Small intestine (tissue), 7 donors: ENCODE results near the gene CIAPIN1. TPM values are rescaled to one million over a fixed set of nuclear protein-coding genes. Genes with fewer than 3 reads are reported as not detected.

Experiments used
- DNase-seq, 2 donors: peaks; one replicate each; pipeline versions ENCODE4 v3.0.0 to v3.0.0-alpha.2; 2013
- FAIRE-seq: peaks from 2 replicates; lab custom pipeline; 2012; peaks lifted over from hg19 to GRCh38; lab: Jason Lieb, UNC
- H3K27ac ChIP-seq, 3 donors: one replicate each; pipeline ENCODE4 v1.5.1; 2013; ENCODE audit warnings: low read length in 2 of 3, mild to moderate bottlenecking in 2 of 3, control low read depth in 1 of 3, inconsistent platforms in 1 of 3, low read depth in 1 of 3, moderate library complexity in 1 of 3
- H3K27me3 ChIP-seq, 3 donors: one replicate each; pipeline ENCODE4 v1.6.1; 2013; ENCODE audit warnings: low read length in 3 of 3, inconsistent platforms in 1 of 3; ENCODE audit not compliant: control insufficient read depth in 3 of 3, insufficient read depth in 3 of 3
- H3K36me3 ChIP-seq, 3 donors: one replicate each; pipeline ENCODE4 v1.6.1; 2013; ENCODE audit warnings: low read length in 3 of 3, inconsistent platforms in 1 of 3, low read depth in 1 of 3, mild to moderate bottlenecking in 1 of 3, moderate library complexity in 1 of 3; ENCODE audit not compliant: control insufficient read depth in 3 of 3, insufficient read depth in 2 of 3
- H3K4me1 ChIP-seq, 3 donors: one replicate each; pipeline ENCODE4 v1.6.1; 2013; ENCODE audit warnings: low read length in 2 of 3, inconsistent platforms in 1 of 3, low read depth in 1 of 3, mild to moderate bottlenecking in 1 of 3, moderate library complexity in 1 of 3; ENCODE audit not compliant: control insufficient read depth in 3 of 3, insufficient read depth in 2 of 3
- H3K4me3 ChIP-seq, 3 donors: one replicate each; pipeline ENCODE4 v1.5.1; 2013; ENCODE audit warnings: low read length in 3 of 3, control low read depth in 1 of 3, inconsistent platforms in 1 of 3, low read depth in 1 of 3, mild to moderate bottlenecking in 1 of 3, moderate library complexity in 1 of 3
- H3K9me3 ChIP-seq, 2 donors: one replicate each; pipeline ENCODE4 v1.6.1; 2013; ENCODE audit warnings: low read depth in 1 of 2, low read length in 1 of 2; ENCODE audit not compliant: control insufficient read depth in 2 of 2, insufficient read depth in 1 of 2
- WGBS, 3 donors: extraction: QIAGEN DNeasy Blood & Tissue Kit; methylation state at CpG; one replicate each; pipeline ENCODE4 v1.1.7; 2013; 5-methylcytosine and 5-hydroxymethylcytosine counted together
- polyA plus RNA-seq, 4 donors: library from polyadenylated mRNA; stranded (reverse) in 3 of 4; unstranded in 1 of 4; fragments of 200-250 nt in 3 of 4; fragments of 120-200 nt in 1 of 4; gene quantifications; one replicate each; pipeline versions ENCODE4 v1.2.1 to v1.2.3, GENCODE V29; 2013
- donor health status: healthy with polysubstance abuse.
- donor health status: control.
- donor health status: control.
- donor health status: Bipolar disorder and iron deficiency.
- donor health status: healthy.

Gene CIAPIN1
- polyA plus RNA-seq, 4 donors = 39.4 to 55.9 (median 47.2) TPM

- no peaks in the 10 kb centered on the region for H3K9me3 ChIP-seq
- peaks cover 0 to 22% (median 8%) of the 10 kb centered on the region in 3 donors for H3K36me3 ChIP-seq
- no peak overlapping the region for H3K27ac ChIP-seq
- peaks cover 0 to 3% (median 0%) of the 10 kb centered on the region in 3 donors for H3K4me1 ChIP-seq
- WGBS, 3 donors = 68 to 86% (median 80%) methylated on average over 3 of the region's 3 CpGs
- DNase-seq = no peak
- no peak overlapping the region for H3K4me3 ChIP-seq
- no peak for FAIRE-seq
- no peaks in the 10 kb centered on the region for H3K27me3 ChIP-seq
Measured at GRCh38 chr16:57424583-57424982, 22.6 kb downstream of the CIAPIN1 start.

DNA sequence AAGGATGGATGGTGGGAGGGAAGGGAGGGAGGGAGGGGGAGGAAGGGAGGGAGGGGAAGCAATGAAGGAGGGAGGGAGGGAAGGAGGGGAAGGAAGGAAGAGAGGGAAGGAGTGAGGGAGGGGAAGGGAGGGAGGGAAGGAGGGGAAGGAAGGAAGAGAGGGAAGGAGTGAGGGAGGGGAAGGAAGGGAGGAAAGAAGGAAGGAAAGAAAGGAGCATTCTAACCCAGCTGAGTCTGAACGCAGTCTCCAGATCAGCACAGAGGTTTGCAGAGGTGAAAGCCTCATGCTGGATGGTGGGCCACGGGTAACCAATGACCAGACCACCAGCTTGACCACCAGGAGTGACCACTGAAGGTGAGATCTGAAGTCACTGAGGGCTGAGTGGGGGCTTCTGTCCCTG lies 24.0 kb downstream of the CIAPIN1 start:
- 74 to 77% (median 76%) methylated on average over 2 of the region's 2 CpGs for WGBS, 3 donors
- no peak overlapping the region for H3K4me3 ChIP-seq
- no peak for DNase-seq
- no peak overlapping the region for H3K27ac ChIP-seq
- H3K9me3 ChIP-seq = no peaks in the 10 kb centered on the region
- H3K4me1 ChIP-seq = peaks cover 0 to 7% (median 0%) of the 10 kb centered on the region in 3 donors
- H3K27me3 ChIP-seq = no peaks in the 10 kb centered on the region
- peaks cover 0 to 14% (median 3%) of the 10 kb centered on the region in 3 donors for H3K36me3 ChIP-seq
- FAIRE-seq = no peak

DNA sequence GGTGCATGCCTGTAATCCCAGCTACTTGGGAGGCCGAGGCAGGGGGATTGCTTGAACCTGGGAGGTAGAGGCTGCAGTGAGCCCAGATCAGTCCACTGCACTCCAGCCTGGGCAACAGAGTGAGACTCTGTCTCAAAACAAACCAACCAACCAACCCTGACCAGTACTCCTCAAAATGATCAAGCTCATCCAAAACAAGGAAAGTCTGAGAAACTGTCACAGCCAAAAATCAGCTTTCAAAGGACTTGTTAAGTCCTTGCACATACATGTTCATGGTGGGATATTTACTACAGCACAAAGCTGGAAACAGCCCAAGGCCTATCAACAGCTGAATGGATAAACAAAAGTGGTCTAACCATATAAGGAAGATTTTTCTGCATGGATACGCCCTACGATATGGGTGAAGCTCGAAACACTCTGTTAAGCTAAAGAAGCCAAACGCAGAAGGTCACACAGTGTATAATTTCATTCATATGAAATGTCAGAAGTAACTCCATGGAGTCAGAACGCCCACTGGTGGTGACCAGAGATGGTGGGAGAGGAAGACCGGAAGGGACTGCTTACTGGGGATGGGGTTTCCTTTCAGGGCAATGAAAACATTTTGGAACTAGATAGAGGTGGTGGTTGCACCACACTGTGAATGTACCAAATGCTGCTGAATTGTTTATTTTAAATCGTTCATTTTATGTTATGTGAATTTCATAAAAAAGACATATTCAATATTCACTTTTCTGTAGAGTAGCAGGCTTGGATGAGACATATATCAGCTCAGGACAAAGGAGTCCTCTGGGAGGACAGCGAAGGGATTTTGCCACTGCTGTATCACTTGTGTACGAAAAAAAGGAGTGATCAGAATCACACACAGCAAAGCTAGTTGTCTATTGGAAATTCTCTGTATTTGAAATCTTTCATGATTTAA lies 24.9 kb downstream of the CIAPIN1 start:
- 35 to 42% (median 41%) methylated on average over 10 of the region's 10 CpGs for WGBS, 3 donors
- Histone ChIP-seq H3K27ac (no peak overlapping the region), H3K36me3 (peaks cover 0 to 11% (median 0%) of the 10 kb centered on the region in 3 donors), H3K4me3 (no peak overlapping the region), H3K9me3 (no peaks in the 10 kb centered on the region), H3K4me1 (peaks cover 0 to 12% (median 0%) of the 10 kb centered on the region in 3 donors), H3K27me3 (no peaks in the 10 kb centered on the region)
- DNase-seq = peak; percentile 40 to 64
- no peak for FAIRE-seq

- WGBS, 3 donors = 80 to 87% (median 83%) methylated on average over 6 of the region's 6 CpGs
- no peaks in the 10 kb centered on the region for H3K9me3 ChIP-seq
- H3K27ac ChIP-seq = no peak overlapping the region
- H3K4me3 ChIP-seq = no peak overlapping the region
- no peaks in the 10 kb centered on the region for H3K36me3 ChIP-seq
- no peaks in the 10 kb centered on the region for H3K27me3 ChIP-seq
- no peak for FAIRE-seq
- peaks cover 0 to 24% (median 0%) of the 10 kb centered on the region in 3 donors for H3K4me1 ChIP-seq
- no peak for DNase-seq
Measured at GRCh38 chr16:57419506-57419905, 27.7 kb downstream of the CIAPIN1 start.

DNA sequence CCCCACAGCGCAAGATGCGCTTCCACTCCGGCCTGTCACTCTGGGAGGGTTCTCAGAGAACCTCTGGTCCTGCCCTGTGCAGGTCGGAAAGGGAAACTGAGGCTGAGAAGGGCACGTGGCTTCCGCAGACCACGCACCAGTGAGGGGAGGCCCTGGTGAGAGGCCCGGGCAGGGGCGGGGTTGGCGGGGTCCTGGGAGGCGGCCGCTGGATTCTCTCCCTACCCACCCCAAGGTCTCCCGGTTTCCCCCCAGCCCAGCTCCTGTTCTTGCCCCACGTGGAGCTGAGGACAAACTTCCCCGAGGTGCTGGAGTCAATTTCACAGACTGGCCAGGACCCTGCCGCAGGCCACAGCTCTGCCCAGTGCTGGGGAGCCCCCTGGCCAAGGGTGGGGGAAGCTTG lies 31.1 kb downstream of the CIAPIN1 start:
- H3K27me3 ChIP-seq = no peaks in the 10 kb centered on the region
- WGBS, 3 donors = 81 to 84% (median 82%) methylated on average over 16 of the region's 16 CpGs
- FAIRE-seq = no peak
- no peaks in the 10 kb centered on the region for H3K36me3 ChIP-seq
- H3K4me3 ChIP-seq = no peak overlapping the region
- no peaks in the 10 kb centered on the region for H3K9me3 ChIP-seq
- H3K27ac ChIP-seq = no peak overlapping the region
- DNase-seq = no peak
- peaks cover 0 to 21% (median 0%) of the 10 kb centered on the region in 3 donors for H3K4me1 ChIP-seq

DNA sequence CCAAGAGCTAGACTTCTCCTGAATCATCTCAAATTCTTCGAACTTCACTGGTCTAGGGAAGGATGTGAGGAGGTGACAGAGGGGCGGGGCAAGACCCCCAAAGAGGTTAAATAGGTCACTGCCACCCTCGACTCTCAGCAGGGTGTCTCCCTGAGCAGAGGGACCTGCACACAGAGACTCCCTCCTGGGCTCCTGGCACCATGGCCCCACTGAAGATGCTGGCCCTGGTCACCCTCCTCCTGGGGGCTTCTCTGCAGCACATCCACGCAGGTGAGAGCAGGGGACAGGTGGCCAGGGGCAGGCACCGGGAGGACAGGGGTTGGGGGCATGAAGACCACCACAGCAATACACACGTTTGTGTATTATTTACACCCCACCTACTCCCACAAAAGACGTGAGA lies 33.5 kb downstream of the CIAPIN1 start:
- Histone ChIP-seq H3K36me3 (no peaks in the 10 kb centered on the region), H3K27ac (no peak overlapping the region), H3K27me3 (no peaks in the 10 kb centered on the region), H3K4me1 (peaks cover 0 to 20% (median 0%) of the 10 kb centered on the region in 3 donors), H3K9me3 (no peaks in the 10 kb centered on the region), H3K4me3 (no peak overlapping the region)
- WGBS, 3 donors = 45 to 66% (median 46%) methylated on average over 7 of the region's 7 CpGs
- FAIRE-seq = no peak
- DNase-seq = no peak

DNA sequence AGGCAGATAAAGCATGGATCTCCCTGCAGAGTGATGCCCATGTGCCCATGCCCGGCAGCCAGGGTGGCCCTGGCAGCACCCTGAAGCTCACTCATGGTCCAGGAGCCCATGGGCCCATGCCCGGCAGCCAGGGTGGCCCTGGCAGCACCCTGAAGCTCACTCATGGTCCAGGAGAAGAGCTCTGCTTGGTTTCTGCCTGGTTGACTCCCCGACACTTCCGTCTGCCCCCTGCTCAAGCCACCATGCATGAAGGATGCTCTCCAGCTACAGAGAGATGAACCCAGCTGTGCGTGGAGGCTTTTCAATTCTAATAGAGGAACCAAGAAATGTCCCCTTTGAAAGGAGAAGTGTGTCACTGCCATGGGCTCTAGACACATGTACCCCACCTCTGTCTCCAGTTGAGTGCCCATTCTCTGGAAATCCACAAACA lies 33.9 kb downstream of the CIAPIN1 start:
- no peak overlapping the region for H3K27ac ChIP-seq
- H3K9me3 ChIP-seq = no peaks in the 10 kb centered on the region
- H3K27me3 ChIP-seq = no peaks in the 10 kb centered on the region
- no peaks in the 10 kb centered on the region for H3K36me3 ChIP-seq
- no peak overlapping the region for H3K4me3 ChIP-seq
- FAIRE-seq (no peak), DNase-seq (no peak)
- WGBS, 3 donors = 81 to 89% (median 85%) methylated on average over 5 of the region's 5 CpGs
- H3K4me1 ChIP-seq = peaks cover 0 to 17% (median 0%) of the 10 kb centered on the region in 3 donors

DNA sequence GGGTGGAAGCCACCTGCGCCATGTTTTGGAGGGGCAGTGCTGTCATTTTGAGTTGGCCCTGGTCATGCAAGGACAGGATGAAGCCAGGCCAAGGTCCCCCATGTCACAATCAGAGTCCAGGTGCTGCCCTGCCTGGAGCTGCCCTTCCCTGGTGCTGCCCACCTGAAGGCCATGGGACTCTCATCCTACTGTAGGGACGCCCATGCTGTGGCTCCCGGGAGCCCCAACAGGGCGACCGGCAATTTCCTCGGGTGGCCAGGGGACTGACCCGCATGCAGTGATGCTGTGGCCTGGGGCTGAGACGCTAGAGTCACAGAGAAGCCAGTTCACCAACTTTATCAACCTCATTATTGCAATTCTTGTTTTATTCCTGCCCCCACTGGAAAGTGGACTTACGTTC lies 34.6 kb downstream of the CIAPIN1 start:
- Histone ChIP-seq H3K36me3 (no peaks in the 10 kb centered on the region), H3K27ac (no peak overlapping the region), H3K4me1 (peaks cover 0 to 13% (median 0%) of the 10 kb centered on the region in 3 donors), H3K27me3 (no peaks in the 10 kb centered on the region), H3K9me3 (no peaks in the 10 kb centered on the region), H3K4me3 (no peak overlapping the region)
- FAIRE-seq = no peak
- 88 to 92% (median 90%) methylated on average over 9 of the region's 9 CpGs for WGBS, 3 donors
- no peak for DNase-seq
